Endothelial cell of coronary artery (primary cell): ENCODE results near the gene HNRNPAB. TPM values are rescaled to one million over a fixed set of nuclear protein-coding genes. Genes with fewer than 3 reads are reported as not detected.

Experiments
- total RNA-seq: library from RNA; depleted of rRNA; stranded (reverse); fragments of >200 nt; gene quantifications from 2 replicates; pipeline ENCODE4 v1.2.3, GENCODE V29; 2014

Gene HNRNPAB
- 80.3 and 84.0 TPM in 2 replicates for total RNA-seq

GRCh38 chr5:178204182-178204934, at the start of gene HNRNPAB:
HNRNPAB (plus strand) TSS chr5:178204533; CDS start chr5:178204838, 305 bp downstream.

GRCh38 chr5:178187014-178187413, 17.3 kb upstream of the HNRNPAB start, which contains the start of gene GMCL2:
GMCL2 (minus strand) TSS chr5:178187371; CDS start chr5:178187299, 72 bp downstream.

GRCh38 chr5:178232124-178232919, 28.0 kb downstream of the HNRNPAB start, which contains the start of gene PHYKPL:
PHYKPL (minus strand) TSS chr5:178232802; CDS start chr5:178232550, 252 bp downstream.

Other genes starting within 250 kb of the HNRNPAB start
- not detected in 2 replicates for gene PROP1, start 208.3 kb upstream of the HNRNPAB start, total RNA-seq
- gene N4BP3, start 91.0 kb upstream of the HNRNPAB start, total RNA-seq = 19.8 and 22.8 TPM in 2 replicates
- 24.4 and 34.5 TPM in 2 replicates for gene RMND5B, start 73.5 kb upstream of the HNRNPAB start, total RNA-seq
- 132 and 195 TPM in 2 replicates for gene NHP2, start 50.6 kb upstream of the HNRNPAB start, total RNA-seq
- not detected in 2 replicates for gene GMCL2, start 17.2 kb upstream of the HNRNPAB start, total RNA-seq
- 26.8 and 56.9 TPM in 2 replicates for gene PHYKPL, start 28.3 kb downstream of the HNRNPAB start, total RNA-seq